Upper lobe of right lung (tissue), 1 donor: ENCODE results near the gene IGF1R. TPM values are rescaled to one million over a fixed set of nuclear protein-coding genes. Genes with fewer than 3 reads are reported as not detected.
A peak's percentile ranks its signal among the peaks of the same experiment; 100 is the strongest.

Source experiments
- ATAC-seq: fragments of 200-7000 bp; cut with Tn5 transposase; one replicate; pipeline ENCODE4 v1.9.1; 2020; ENCODE audit warnings: mild to moderate bottlenecking, moderate library complexity
- DNase-seq: peaks from one replicate; pipeline ENCODE4 v3.0.0-alpha.2; 2020
- H3K27ac ChIP-seq: fragments of 200-600 bp; one replicate; pipeline ENCODE4 v1.8.0; 2022
- H3K27me3 ChIP-seq: fragments of 200-600 bp; one replicate; pipeline ENCODE4 v1.8.0; 2022; ENCODE audit warnings: mild to moderate bottlenecking
- H3K36me3 ChIP-seq: fragments of 200-600 bp; one replicate; pipeline ENCODE4 v1.8.0; 2022
- H3K4me1 ChIP-seq: fragments of 200-600 bp; one replicate; pipeline ENCODE4 v1.8.0; 2022
- H3K4me3 ChIP-seq: fragments of 200-600 bp; one replicate; pipeline ENCODE4 v1.8.0; 2022; ENCODE audit warnings: mild to moderate bottlenecking
- H3K9me3 ChIP-seq: fragments of 200-600 bp; one replicate; pipeline ENCODE4 v1.8.0; 2022
- intact Hi-C: fragments of 100-400 bp; cut with DNase I; formaldehyde crosslinking; loops from one replicate; pipeline ENCODE4 v1.11.0; 2022
- total RNA-seq: library from RNA; stranded (reverse); fragmentation: NEBNext Ultra II Directional; extraction: Animal tissue kit (Norgen Biotek cat#: 25700); gene quantifications from one replicate; pipeline ENCODE4 v1.2.1, GENCODE V29; 2021
- TF ChIP-seq, protein P1 (sequence below): fragments of 200-600 bp; IDR thresholded peaks from one replicate; pipeline ENCODE4 v1.8.0; 2022; ENCODE audit warnings: antibody characterized with exemption
- donor health status: DM: no; HTN: yes; CAD: no; lungs with severe emphysema.

Gene IGF1R
- total RNA-seq, 1 donor from 2014 or later: 40.0 TPM

DNA sequence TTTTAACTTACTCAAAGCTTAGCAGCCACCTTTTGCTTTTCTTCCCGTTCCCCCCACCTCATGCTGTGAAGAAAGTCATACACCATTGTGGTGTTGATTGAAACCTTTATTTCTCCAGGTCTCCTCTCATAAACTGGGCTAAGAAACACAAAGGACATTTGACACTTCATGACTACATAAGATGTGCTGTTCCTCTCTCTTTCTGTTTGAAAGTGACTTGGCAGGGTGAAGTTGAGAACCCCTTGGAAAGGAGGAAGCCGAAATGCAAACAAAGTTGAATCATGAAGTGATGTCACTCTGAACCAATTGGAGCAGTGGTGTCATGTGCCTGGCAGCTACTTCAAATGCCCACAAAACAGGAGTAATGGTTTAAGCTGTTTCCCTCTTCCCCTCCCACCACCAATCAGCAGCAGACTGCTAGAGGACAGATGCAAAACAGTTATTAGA lies 174.7 kb downstream of the IGF1R start:
- no peak overlapping the region for H3K27ac ChIP-seq
- peaks cover 3% of the 10 kb centered on the region for H3K9me3 ChIP-seq
- H3K4me3 ChIP-seq: no peak overlapping the region
- peak; percentile 81 for ATAC-seq
- no peak for DNase-seq
- intact Hi-C loops: no loop called here
- H3K4me1 ChIP-seq: peaks cover 7% of the 10 kb centered on the region
- H3K27me3 ChIP-seq: no peaks in the 10 kb centered on the region
- TF ChIP-seq, protein P1, sequence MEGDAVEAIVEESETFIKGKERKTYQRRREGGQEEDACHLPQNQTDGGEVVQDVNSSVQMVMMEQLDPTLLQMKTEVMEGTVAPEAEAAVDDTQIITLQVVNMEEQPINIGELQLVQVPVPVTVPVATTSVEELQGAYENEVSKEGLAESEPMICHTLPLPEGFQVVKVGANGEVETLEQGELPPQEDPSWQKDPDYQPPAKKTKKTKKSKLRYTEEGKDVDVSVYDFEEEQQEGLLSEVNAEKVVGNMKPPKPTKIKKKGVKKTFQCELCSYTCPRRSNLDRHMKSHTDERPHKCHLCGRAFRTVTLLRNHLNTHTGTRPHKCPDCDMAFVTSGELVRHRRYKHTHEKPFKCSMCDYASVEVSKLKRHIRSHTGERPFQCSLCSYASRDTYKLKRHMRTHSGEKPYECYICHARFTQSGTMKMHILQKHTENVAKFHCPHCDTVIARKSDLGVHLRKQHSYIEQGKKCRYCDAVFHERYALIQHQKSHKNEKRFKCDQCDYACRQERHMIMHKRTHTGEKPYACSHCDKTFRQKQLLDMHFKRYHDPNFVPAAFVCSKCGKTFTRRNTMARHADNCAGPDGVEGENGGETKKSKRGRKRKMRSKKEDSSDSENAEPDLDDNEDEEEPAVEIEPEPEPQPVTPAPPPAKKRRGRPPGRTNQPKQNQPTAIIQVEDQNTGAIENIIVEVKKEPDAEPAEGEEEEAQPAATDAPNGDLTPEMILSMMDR: no peak
- H3K36me3 ChIP-seq: no peaks in the 10 kb centered on the region

DNA sequence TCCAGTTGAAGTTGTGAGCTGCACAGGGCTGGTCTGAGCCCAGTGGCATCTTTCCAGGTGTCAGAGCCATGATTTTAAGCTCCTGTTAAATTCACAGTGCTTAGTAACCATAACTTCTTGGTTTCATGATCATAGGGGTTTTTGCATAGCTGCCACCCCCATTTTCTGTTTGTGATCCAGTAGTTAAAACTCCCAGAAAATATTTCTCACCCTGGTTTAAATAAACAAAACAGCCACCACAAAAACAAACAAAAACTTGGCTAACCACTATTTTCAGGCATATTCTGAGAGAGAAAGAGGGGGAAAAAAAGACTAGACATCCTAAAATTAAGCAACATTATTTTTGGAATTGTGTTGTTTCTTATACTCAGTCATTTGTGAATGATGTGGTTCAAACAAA lies 175.3 kb downstream of the IGF1R start:
- H3K4me1 ChIP-seq: peaks cover 7% of the 10 kb centered on the region
- no peak overlapping the region for H3K4me3 ChIP-seq
- DNase-seq: no peak
- ATAC-seq: no peak
- peaks cover 8% of the 10 kb centered on the region for H3K9me3 ChIP-seq
- no peak overlapping the region for H3K27ac ChIP-seq
- no peaks in the 10 kb centered on the region for H3K27me3 ChIP-seq
- intact Hi-C loops: no loop called here
- TF ChIP-seq, protein P1: no peak
- H3K36me3 ChIP-seq: no peaks in the 10 kb centered on the region

DNA sequence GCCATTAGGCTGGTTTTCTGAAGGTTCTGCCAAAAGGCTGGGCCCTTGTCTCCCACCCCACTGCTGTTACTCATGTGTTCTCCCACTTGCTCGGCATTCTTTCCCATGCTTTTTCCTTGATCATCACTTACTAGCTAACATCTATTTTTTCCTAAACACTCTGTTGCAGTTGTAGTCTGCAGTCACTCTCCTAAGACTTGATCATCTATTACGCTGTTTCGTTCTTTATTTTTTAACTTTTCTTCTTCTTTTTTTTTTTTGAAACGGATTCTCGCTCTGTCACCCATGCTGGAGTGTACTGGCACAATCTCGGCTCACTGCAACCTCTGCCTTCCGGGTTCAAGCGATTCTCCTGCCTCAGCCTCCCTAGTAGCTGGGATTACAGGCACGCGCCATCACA lies 176.3 kb downstream of the IGF1R start:
- H3K4me1 ChIP-seq: peaks cover 7% of the 10 kb centered on the region
- TF ChIP-seq, protein P1: no peak
- no peaks in the 10 kb centered on the region for H3K36me3 ChIP-seq
- no peak overlapping the region for H3K4me3 ChIP-seq
- ATAC-seq (no peak), DNase-seq (no peak)
- H3K27ac ChIP-seq: no peak overlapping the region
- no peaks in the 10 kb centered on the region for H3K27me3 ChIP-seq
- intact Hi-C loops: no loop called here
- H3K9me3 ChIP-seq: peaks cover 13% of the 10 kb centered on the region

DNA sequence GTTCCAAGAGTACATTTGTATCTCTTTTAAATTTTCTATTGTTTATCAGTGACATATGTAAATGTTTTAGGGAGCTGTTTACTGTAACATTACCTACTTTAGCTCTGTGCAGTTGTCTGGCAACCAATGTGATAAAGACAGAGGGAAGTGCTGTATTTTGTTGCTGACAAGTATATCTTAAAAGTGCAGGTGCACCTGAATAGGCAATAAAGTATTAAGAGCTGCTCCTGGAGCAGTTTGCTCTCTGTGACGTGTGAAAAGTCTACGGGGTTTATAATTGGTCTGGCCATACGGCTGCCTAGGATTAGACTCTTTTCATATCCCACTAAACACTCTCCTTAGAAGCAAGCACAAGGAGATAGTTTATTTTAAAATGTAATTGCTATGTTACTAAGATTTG lies 178.3 kb downstream of the IGF1R start:
- intact Hi-C loops: no loop called here
- TF ChIP-seq, protein P1: no peak
- H3K4me1 ChIP-seq: peaks cover 7% of the 10 kb centered on the region
- H3K36me3 ChIP-seq: no peaks in the 10 kb centered on the region
- peaks cover 33% of the 10 kb centered on the region for H3K9me3 ChIP-seq
- no peak for DNase-seq
- H3K27me3 ChIP-seq: no peaks in the 10 kb centered on the region
- no peak overlapping the region for H3K4me3 ChIP-seq
- no peak overlapping the region for H3K27ac ChIP-seq
- no peak for ATAC-seq

DNA sequence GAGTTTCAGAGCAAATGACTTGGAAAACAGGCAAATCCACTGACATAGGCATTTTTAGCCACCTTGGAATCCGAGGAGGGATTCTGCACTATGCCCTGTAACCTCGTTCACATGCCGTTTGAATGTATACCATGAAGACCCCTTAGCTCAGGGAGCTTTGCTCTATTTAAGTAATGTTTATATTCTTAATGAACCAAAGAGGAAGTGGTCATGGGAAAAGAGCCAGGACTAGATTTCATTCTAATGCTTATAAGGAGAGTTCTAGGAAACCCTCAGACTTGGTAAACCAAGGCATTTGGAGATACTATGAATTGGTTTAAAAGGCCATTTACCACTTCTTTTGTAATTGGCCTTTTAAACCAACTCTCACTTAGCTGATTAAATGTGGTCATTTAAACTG lies 178.9 kb downstream of the IGF1R start:
- Histone ChIP-seq H3K9me3 (peaks cover 38% of the 10 kb centered on the region), H3K27me3 (no peaks in the 10 kb centered on the region), H3K27ac (no peak overlapping the region), H3K4me3 (no peak overlapping the region), H3K36me3 (no peaks in the 10 kb centered on the region), H3K4me1 (peaks cover 7% of the 10 kb centered on the region)
- TF ChIP-seq, protein P1: no peak
- intact Hi-C loops: no loop called here
- DNase-seq: no peak
- no peak for ATAC-seq

DNA sequence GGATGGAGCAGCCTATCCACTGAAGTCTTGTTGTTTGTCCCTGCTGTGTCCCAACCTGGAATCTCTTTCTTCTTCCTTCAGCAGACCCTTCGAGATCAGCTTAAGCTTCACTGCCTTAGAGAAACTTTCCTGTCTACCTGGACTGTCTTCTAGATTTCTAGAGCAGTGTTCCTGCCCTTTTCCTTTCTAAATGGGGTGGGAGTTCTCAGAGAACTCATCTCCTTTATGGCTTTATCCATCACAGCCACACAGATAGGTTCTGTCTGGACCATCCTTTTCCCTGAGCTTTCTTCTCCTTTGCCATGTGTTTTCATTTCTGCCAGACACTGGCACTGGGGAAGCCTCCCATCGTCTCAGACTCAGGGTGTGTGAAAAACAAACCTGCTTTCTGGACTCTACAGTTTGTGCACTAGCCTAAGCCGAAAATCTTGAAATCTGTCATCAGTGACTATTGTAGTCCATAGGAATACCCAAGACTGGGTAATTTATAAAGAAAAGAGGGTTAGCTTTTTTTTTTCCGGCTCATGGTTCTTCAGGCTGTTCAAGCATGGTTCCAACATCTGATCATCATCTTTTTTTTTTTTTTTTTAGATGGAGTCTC lies 181.8 kb downstream of the IGF1R start:
- Histone ChIP-seq H3K9me3 (peaks cover 42% of the 10 kb centered on the region), H3K27ac (no peak overlapping the region), H3K27me3 (no peaks in the 10 kb centered on the region), H3K36me3 (no peaks in the 10 kb centered on the region), H3K4me1 (no peaks in the 10 kb centered on the region), H3K4me3 (no peak overlapping the region)
- TF ChIP-seq, protein P1: no peak
- no peak for DNase-seq
- no peak for ATAC-seq
- intact Hi-C loops: no loop called here
